ENCODE data around the gene CYBA.
A peak's percentile ranks its signal among the peaks of the same experiment; 100 is the strongest.

The CYBA gene

DNA sequence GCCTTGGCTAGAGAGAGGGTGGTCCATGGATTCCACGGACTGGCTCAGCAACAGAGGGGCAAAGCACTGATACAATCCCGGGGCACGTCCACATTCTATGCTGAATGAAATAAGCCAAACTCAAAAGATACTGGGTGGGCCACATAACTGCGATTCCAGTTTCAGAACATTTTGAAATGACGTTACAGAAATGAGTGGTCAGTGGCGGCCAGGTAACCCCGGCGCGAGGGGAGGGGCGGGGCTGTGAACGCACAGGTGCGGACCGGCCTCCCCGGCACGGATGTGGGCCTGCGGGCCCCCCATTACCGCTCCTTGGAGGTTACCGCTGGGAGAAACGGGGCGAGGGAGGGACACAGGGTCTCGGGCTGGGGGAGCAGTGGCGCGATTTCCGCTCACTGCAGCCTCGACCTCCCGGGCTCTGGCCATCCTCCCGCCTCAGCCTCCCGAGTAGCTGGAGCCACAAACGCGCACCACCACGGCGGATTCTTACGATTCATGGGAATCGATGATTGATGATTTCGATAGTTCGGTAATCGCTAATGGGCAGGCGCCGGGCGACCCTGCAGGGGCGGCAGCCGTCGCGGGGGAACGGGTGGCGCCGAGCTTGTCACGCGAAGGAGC lies 11.5 kb upstream of the CYBA start:
- DNase-seq (ENCODE audit: low spot score): no peak

DNA sequence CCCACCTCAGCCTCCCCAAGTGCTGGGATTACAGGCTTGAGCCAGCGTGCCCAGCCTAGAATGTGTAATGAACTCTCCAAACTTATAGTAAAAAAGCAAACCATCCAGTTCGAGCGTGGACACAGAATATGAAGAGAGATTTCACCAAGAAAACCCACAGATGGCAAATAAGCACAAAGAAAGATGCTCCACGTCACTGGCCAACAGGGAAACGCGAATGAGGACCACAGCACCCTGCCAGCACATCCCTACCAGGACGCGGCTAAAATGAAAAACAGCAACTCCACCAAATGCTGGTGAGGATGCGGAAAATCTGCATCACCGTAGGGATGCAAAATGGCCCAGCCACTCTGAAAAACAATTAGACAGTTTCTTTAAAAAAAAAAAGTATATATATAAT lies 10.6 kb upstream of the CYBA start:
- no peak for DNase-seq (ENCODE audit: low spot score)

DNA sequence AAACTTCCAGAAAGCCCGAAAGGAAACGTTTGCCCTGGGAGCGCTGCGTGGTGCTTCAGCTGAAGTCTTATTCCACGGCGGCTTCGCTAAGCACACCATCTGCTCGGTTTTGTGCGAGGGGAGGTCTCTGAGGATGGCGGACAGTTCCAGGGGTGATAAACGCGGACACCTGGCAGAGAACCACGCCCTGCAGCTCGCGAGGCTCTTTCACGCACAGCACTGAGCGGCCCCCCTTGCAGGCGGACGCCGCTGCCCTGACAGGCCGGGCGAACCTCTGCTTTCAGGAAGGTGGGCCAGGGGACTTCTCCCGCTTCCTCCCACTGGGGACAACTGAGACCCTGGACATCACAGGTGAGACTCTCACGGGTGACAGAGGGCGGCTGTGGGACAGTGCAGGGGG lies 8.3 kb upstream of the CYBA start:
- no peak for DNase-seq (ENCODE audit: low spot score)

DNA sequence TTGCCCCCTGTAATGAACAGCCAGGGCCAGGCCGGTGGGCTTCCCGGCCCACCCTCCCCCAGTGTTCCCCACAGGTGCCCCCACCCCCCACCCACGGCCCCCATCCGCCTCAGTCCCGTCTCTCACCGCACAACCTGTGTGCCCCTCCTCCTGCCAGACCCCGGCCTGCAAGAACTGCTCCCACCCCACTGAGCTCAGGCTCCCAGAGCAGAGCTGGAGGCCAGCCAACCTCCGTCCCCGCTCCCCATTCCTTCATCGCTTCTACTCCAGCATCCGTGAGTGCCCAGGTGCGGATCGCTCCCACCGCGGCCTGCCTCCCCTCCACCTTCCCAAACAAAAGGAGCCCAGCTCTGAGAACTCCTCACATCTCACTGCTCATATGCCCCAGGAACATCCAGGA lies 7.9 kb upstream of the CYBA start:
- DNase-seq (ENCODE audit: low spot score): no peak

DNA sequence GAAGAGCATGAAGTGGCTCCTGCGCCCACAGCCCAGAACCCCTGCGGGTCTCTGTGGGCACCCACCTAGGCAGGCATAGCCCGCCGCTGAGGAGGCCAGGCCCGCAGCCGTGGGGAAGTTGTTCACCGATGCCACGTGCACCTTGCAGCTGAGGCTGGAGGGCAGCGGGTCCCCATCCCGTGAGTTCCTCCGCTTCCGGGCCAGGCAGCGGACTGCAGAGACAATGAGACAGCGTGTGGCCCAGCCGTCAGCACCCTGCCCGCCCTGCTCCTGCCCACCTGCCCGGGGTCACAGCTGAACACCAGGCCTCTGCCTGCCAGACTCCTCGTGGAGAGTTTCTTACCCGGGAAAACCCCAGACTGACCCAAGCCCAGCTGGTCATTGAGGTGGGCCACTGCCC lies 6.5 kb upstream of the CYBA start:
- DNase-seq (ENCODE audit: low spot score): no peak

DNA sequence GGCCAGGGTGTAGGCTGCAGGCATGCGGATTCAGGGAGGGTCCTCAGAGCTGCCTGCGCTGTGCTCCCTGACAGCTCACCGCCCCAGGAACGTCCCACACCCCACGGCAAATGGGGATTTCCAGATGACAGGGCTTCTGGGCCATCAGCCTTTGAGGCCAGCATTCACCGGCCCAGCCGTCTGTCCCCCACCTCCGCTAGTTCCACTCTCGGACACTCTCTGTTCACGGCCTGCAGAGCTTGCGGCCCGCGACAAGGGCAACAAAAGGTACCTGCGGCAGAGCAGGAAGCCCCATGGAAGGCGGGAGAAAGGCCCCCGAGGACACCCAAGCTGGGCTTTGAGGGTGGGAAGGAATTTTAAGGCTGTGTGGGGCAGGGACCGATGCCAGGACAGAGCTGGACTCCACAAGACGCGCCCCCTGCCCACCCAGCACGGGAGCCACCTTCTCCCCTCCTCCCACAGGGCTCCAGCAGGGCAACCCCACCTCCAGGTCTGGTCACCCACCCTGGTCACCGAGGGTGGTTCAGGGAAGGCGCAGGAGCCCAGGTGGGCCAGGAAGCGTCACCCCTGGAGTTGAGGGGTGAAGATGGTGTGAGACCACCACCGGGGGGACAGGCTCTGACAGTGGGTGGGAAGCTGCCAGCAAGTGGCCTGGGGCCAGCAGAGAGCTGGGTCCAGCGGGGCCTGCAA lies 5.6 kb upstream of the CYBA start:
- DNase-seq (ENCODE audit: low spot score): no peak

DNA sequence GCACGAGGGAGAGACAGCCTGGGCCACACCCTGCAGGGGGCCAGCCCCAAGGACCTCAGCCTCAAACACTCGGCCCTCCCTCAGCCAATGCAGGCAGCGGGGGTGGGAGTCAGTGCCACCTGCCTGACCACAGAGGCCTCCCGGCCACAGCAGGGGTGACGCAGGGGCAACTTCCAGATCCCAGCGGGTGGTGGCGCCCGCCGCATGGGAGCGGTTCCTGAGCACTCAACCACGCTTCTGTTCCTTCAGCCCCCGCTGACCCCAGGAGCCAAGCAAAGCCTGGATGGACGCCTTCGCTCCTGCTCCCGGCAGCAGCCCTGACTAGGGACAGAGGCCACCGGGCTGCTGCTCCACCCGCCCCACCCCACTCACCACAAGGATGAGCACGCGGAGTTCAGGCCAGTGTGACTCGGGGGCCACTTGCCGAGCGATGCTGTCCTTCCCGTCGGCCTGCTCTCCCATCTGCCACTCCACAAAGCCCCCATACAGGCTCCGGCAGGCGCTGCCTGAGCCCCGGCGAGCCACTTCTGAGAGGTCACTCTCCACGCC lies 5.0 kb upstream of the CYBA start:
- no peak for DNase-seq (ENCODE audit: low spot score)

DNA sequence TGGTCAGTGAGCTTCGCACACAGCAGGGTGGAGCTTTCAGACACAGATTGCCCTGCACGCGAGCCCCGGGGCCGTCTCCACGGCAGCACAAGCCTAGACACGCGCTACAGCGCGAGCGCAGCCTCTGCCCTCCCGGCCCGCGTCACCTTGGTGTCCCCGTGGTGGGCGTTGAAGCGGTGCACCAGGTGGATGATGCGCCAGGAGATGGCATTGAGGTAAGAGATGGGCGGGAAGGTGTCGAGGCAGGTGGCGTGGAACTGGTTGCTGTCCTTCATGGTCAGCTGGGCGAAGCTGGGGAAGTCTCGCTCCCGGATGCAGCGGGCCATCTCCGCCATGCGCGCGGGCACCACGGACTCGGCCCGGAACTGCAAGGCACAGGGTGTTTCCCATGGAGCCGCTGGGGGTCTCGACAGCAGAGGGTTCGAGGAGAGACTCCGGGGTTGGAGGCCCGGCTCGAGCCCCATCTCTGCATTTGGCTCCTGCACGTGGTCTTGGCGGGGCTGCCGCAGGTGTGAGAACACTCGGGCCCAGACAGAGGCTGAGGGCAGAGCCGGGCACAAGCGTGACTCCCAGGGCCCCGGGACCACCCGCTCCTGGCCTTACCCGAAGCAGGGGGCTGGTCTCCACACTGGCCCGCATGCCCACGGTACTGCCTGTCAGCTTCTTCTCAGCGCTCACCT lies 4.3 kb upstream of the CYBA start:
- no peak for DNase-seq (ENCODE audit: low spot score)

DNA sequence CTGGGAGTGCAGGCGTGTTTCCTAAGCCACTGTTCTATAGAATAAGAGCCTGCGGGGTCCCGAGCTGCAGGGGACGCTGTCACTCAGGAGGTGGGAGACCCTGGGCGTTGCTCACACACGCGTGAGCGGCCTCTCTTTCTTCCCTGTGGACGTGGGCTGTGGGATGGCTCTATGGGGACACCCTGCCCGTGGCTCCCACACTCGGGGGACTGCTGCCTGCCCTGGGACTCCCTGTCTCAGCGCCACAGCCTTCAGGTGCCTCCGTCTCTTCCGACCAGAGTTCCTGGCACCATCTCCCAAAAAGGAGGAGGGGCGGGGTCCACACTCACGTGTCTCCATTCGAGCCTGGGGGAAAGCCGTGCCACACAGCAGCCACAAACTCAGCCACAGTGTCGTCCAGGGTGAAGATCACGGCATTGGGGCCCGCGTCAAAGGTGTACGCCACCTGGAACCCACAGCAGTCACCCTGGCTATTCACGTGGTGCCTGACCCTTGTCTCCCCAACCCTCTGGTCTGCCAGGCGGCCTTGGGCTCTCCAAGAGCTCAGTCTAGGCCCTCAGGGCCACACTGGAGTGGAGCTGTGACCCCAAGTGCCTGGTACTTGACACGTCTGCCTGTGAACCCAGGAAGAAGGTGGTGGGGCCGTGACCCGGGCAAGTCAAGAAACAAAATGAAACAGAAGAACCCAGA lies 3.7 kb upstream of the CYBA start:
- no peak for DNase-seq (ENCODE audit: low spot score)

DNA sequence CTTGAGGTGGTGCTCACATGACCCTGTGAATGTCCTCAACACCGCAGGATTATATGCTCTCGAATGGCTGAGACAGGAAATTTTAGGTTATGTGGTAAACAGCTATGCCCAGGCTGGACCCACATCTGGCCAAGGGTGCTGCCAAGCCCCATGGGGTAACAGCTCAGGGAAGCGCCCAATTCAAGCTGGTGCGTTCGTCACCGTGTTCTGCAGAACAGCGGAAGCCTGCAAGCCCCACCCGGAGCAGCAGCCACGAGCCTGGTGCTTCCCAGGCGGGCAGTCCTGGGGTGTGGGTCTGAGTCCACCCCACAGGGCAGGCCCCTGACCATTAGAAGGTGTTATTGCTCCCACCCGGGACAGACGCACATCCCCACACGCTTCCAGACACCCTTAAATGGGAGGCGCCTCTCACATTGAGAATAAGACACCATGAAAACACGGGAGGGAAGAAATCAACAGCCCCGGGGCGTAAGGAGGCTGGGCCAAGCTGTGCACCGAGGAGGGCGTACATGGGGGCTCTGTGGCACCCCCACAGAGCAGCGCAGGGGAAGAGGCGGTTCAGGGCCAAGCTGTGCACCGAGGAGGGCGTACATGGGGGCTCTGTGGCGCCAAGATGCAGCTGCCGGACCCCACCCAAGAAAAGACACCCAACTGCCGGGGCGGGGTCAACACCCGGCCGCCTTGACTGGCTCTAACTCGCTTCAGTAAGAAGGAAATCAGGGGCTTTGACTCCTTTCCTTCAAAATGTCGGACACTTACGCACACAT lies 2.9 kb upstream of the CYBA start:
- DNase-seq (ENCODE audit: low spot score): no peak

DNA sequence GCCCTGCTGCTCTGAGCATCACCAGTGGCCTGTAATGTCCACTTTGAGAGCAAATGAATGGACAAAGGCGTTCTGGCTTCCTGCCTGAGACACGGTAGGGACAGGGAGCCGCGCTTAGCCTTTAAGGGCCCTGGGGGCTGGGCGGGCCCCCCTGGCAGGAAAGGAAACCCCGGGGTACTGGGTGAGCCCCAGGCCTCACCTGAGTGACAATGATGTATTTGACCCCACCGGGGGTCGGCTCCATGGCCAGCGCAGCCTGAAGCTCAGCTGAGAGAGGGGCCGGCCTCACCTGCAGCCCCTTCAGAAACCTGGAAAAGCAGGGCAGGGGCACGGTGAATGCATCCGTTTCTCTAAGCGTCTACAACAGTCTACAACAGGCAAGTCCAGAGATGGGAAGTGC lies 2.2 kb upstream of the CYBA start:
- DNase-seq (ENCODE audit: low spot score): no peak

DNA sequence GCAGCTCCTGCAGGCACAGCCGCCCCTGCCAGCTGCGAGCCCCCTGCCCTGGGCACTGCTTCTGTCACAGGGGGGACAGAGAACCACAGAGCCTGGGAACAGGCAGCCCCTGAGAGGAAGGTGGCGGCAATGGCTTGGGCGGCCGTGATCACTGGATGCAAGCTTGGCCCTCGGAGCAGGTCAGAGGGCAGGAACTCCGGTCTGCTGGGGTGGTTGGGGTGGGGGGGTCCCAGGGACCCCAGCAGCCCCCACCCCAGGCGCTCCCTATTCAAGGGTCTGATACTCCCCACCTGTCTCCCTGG lies 1.9 kb upstream of the CYBA start:
- DNase-seq (ENCODE audit: low spot score): no peak

DNA sequence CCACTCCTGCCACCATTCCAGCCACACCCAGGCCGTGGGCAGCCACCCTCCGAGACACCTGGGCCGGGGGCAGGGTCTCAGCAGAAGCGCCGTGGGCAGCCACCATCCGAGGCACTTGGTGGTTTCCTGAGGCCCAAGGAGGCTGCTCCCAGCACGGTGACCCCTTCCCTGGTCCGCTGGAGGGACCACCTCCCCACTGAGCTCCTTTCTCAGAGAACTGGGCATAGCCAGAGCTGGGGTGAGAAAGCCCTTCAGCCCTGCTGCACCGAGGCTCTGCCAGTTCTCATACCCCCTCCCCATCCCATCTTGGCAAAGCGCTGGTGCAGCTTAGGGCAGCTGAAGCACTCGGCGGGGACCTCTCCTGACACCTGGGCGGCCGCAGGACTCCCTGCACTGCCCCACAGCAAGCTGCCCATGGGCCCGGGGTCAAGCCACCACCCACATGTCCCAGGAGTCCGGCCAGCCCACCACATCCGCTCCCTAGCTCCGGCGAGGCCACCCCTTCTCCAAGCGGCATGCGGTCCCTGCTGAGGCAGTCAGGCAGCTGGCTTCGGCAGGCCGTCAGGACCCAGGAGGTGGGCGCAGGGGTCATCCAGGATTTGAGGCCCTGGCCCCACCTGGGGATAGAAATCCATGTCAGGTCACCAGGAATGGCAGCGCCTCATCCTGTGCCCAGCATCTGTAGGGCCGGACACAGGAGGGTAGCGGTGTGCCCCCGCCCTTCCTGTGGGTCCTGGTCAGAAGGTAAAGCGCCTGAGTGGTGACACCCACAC lies 1.3 kb upstream of the CYBA start:
- no peak for DNase-seq (ENCODE audit: low spot score)

DNA sequence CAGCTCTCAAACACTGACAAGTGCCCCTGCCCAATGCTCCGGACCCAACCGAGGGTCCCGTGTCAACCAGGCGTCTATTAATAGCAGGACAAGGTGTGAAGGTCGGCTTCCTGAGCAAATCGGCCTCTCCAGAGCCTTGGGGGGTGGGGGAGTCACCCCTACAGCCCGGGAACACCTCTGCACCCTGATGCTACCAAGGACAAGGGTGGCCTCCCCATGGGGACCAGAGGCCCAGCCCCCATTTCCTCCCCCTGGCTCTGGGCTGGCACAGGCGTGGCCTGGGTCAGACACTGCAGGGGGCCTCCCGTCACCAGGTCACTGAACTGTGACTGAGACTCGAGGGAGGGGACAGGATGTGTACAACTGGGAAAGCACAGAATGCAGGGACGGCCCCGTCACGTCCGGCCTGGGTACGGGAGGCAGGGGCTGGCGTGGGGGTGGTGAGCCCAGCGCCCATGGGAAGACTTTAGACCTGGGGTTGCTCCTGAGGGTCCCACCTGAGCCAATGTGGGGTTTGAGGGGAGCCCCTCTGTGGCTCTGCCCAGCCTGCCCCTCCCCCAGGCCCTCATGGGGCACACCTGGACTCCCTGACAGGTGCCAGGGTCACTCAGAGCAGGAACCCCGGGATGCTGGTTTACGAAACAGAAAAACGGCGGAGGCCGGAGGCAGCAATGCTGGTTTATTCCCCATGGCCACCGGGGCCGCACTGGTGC lies 579 bp upstream of the CYBA start:
- no peak for DNase-seq (ENCODE audit: low spot score)

DNA sequence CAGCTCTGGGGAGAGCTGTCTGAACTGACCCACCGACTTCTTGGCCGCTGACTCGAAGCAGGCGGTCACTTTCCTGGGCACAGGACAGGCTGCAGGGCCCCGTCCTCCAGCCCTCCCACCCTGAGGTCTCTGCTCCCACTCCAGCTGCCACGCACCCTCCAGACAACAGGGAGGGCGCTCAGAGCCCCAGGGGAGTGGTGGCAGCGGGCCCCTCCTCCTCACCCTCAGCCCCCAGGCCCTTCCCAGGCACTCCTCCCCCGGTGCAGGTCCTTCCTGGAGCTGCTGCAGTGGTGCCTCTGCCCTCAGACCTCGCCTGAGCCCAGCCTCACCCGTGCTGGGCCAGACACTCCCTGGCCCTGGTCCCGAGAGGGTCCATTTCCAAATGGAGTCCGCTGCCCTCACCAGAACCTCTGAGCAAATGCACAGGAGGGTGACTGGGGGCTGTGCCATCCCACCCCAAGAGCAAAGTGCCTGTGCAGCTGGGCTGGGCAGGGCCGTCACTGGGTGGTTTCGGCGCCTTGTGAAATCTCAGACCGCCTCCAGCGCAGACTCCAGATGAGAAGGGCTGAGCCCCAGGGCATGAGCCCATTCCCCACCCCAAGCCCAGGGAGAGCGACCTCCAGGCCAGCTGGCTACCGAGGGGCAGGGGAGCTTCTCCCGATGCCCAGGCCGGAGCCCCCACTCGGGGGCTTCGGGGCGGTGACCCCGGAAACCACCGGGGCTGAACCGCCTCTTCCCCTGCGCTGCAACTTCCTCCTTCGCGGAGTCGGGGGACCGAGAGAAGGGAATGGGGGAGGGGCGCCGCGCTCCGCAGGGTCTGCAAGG lies 717 bp downstream of the CYBA start:
- DNase-seq (ENCODE audit: low spot score): peak; percentile 37

DNA sequence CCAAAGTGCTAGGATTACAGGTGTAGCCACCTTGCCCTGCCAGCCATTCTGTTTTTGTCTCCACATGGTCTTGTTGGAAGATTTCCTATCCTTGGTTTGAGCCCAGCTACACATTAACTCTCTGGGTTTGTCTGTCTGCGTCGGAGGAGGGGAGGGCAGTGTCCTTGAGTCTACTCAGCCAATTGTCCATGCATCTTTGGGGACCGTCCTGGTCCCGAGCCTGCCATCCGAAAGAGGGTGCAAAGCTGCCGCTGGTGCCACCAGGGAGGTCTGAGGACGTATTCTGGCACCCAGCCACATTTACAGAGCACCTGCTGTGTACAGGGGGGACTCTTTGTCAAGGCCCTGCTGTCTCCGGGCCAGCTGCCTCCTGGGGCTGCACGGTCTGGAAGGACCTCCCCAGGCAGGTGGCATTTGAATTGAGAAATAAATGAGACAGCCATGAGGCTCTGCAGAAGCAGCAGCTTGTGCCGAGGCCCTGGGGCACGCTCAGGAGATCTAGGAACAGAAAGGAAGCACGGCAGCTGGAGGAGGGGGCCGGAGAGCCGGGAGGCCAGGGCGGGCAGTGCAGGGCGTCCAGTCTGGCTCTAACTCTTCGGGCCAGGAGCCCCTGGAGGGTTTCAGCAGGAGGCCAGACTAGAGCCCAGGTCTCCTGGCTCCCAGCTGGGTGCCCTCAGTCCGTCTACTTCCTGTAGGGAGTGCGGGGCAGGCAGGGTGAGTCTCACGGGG lies 1.5 kb downstream of the CYBA start:
- DNase-seq (ENCODE audit: low spot score): no peak

DNA sequence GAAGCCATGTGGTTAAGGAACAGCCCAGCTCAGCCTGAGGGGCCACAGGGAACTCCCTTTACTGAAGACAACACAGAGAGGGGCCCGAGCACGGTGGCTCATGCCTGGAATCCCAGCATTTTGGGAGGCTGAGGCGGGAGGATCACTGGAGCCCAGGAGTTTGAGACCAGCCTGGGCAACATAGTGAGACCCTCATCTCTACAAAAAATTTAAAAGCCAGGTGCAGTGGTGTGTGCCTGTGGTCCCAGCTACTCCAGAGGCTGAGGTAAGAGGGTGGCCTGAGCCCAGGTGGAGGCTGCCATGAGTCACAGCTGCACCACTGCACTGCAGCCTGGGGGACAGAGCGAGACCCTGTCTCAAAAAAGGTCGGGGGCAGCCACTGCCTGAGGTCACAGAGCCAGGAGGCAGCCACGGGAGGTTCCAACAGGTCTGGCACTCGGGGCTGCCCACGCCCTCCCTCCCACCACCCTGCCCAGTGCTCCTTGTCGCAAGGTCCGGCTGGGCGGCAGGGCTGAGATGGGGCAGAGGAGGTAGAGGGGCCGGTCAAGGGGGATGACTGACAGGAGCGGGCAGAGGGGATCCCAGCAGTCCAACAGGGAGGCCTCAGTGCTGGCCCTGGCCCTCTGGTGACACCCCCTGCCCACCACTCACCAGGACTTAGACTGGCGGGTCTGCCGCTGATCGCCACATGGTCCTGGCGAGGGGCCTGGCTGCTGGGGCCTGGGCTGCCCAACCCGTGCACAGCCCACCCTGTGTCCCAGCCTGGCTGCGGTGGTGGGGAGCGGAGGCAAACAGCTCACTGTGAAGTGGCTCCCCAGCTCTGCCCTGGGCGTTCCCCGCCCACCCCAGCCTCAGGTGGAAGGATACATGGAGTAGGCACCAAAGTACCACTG lies 3.4 kb downstream of the CYBA start:
- DNase-seq (ENCODE audit: low spot score): no peak
